ENCODE measurements around the gene ANKRD7.

DNA sequence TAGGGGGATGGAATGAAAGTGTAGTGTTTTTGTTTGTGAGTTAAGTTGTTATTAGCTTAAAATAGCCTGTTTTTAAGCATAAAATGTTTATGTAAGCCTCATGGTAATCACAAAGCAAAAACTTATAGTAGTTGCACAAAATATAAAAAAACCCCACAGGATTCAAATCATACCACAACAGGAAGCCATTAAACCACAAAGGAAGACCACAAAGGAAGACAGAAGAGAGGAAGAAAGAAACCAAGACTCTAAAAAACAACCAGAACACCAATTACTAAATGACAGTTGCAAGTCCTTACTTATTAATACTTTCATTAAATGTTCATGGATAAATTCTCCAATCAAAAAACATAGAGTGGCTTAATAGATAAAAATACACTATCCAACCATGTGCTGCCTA is 63.6 kb downstream of the ANKRD7 start:
- TF ChIP-seq CTCF (IDR thresholded peaks at IDR 0.05) (no peak), ZFX (IDR thresholded peaks at IDR 0.05; ENCODE audit: borderline replicate concordance) (no peak)

Data from 22Rv1 (cell line).